GM21529 (cell line): ENCODE results near the gene ALG11.
"Not testable (repeated sequence)": the region's sequence is repeated elsewhere in the genome, so short reads cannot be mapped to it uniquely, and the experiment has no call there.

Source experiments
- ATAC-seq: cut with Tn5 transposase; IDR thresholded peaks from one replicate; pipeline ENCODE4 v1.9.1; 2021; ENCODE audit not compliant: unreplicated experiment

ALG11 gene

DNA sequence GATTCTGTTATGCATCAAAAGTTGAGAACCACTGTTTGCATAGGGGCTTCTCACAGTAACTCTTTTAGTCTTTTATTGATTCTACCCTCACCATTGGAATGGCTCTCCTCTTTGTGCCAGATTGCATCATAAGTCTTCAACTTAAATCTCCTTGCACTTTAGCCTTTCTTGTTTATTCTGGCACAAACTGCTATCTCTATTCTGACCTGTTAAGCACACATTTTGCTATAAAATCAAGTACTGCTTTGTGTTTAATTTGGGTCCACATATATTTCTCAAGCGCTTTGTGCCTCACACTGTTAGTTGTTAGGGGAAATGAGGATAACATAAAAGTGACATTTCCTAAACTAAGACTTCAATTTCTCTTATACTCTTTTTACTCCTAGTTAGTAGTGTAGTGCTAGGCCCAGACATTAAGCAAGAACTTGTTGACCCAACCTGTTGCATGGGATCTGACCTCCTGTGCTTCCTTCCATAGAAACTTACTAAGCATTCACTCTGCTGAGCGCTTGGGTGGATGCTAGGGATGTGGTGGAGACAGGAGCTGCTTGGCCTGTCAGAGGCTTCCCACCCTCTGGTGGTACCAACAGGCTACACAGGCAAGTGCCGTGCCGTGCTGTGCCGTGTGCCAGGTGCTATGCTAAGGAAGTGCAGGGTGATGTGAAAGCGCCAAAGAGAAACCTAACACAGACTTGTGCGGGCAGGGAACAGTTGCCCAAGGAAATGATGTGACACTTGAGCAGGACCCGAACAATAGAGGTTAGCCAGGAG is 13.5 kb downstream of the ALG11 start:
- no peak for ATAC-seq

DNA sequence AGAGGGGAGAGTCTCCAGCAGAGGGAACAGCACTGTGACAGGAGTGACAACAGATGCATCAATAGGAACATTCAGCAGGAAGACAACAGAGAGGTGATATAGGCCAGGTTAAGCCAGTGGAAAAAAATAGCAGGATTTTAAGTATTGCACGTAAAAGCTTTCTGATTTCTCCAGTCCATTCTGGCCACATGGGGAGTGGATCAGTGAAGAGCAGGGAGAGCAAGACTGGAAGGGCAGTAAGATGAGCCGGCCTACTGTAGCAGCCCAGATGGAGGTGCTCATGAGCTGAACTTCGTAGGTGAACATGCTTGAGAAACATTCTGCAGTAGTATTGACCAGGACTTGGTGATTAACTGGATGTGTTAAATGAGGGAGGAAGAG is 14.0 kb downstream of the ALG11 start:
- ATAC-seq: no peak

DNA sequence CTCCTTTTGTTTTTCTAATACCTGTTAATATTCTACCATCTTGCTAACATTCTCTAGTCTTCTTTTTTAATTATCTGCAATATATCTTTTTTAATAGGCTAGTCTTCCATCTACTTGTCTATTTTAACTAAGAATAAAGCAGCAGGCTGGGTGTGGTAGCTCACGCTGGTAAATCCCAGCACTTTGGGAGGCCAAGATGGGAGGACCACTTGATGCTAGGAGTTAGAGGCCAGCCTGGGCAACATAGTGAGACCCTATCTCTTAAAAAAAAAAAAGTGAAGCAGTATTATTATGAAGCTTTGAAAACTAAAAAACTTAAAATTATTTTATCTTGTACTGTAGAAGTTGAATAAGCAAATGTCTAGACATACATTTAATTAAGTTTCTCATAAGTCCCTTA is 15.6 kb downstream of the ALG11 start:
- no peak for ATAC-seq

DNA sequence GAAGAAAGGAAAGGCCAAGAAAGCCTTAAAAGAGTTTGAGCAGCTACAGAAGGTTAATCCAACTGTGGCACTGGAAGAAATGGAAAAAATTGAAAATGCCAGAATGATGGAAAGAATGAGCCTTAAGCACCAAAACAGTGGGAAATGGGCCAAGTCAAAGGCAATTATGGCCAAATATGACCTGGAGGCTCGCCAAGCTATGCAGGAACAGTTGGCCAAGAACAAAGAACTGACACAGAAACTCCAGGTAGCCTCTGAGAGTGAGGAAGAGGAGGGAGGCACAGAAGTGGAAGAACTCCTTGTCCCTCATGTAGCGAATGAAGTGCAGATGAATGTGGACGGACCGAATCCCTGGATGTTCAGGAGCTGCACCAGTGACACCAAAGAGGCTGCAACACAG is 17.4 kb downstream of the ALG11 start:
- no peak for ATAC-seq

DNA sequence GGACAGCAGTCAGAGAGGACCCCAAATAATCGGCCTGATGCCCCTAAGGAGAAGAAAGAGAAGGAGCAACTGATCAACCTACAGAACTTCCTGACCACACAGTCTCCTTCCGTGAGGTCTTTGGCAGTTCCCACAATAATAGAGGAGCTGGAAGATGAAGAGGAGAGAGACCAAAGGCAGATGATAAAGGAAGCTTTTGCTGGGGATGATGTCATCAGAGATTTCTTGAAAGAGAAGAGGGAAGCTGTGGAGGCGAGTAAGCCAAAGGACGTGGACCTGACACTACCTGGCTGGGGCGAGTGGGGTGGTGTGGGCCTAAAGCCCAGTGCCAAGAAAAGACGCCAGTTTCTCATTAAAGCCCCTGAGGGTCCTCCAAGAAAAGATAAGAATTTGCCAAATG is 18.2 kb downstream of the ALG11 start:
- ATAC-seq: not testable (repeated sequence)

DNA sequence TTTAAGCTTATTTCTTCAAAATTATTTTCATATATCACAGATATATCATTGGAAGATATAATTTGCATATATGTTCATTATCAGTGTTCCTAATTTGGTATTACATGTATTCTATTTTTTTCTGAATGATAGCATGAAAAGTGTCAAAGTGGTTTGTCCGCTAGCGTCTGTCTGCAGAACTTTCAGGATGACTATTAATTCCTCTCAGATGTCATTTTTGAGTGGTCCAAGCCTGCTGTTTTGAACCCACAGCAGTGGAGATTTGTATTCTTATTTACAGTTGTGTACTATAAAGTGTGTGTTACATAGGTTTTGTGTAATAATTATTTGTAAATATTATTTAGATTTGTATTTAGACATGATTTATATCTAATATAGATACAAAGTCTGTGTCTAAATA is 20.8 kb downstream of the ALG11 start:
- no peak for ATAC-seq

DNA sequence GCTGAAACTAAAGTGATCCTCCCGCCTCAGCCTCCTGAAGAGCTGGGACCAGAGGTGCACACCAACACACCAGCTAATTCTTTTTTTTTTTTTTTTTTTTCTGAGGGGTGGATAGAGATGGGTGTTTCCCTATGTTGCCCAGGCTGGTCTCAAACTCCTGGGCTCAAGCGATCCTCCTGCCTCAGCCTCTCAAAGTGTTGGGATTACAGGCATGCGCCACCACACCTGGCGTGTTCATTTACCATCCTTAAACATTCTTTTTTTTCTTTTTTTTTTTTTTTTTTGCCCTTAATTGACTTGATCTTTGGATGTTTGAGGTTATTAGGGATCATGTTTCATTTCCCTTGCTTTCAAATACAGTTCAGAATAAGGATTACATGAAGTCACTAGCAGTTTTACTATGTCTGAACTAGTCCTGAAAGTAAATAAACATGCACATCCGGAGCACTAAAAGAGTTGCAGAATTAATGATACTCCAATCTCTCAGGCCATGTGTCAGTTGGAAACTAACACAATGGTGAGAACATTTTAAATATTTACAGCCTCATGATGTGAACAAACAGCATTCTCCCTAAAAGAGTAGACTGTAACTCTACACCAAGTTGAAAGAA is 22.5 kb downstream of the ALG11 start:
- ATAC-seq: no peak

DNA sequence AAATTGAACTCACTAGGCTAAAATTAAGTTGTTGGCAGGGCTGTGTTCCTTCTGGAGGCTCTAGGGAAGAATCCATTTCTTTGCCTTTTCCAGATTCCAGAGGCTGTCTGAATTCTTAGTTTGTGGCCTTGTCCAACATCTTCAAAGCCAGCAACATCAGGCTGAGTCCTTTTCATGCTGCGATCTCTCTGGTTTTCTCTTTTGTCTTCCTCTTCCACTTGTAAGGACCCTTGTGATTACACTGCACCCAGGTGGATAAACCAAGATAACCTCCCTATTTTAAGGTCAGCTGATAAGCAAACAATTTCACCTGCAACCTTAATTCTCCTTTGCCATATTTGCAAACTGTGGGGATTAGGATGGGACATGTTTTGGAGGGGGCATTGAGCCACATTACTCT is 23.8 kb downstream of the ALG11 start:
- no peak for ATAC-seq

DNA sequence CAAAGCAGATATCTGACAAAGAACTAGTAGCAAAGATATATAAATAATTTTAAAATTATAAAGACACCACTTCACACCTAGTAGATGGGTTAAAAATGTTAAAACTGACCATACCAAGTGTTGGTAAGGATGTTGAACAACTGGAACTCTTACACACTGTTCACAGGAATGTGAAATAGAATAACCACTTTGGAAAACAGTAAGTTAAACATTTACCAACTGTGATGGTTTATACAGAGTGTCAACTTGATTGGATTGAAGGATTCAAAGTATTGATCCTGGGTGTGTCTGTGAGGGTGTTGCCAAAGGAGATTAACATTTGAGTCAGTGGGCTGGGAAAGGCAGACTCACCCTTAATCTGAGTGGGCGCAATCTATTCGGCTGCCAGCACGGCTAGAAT is 31.5 kb downstream of the ALG11 start:
- ATAC-seq: no peak

DNA sequence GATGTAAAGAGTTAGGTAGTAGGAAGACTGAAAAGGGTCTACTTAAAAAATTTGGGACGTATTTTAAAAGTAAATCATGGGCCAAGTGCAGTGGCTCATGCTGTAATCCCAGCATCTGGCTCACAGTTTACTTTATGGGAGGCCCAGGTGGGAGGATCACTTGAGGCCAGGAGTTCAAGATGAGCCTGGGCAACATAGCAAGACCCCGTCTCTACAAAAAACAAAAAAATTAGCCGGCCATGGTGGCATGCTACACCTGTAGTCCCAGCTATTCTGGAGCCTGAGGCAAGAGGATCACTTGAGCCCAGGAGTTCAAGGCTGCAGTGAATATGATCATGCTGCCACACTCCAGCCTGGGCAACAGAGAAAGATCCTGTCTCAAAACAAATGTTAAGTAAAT is 35.3 kb downstream of the ALG11 start:
- ATAC-seq: no peak

DNA sequence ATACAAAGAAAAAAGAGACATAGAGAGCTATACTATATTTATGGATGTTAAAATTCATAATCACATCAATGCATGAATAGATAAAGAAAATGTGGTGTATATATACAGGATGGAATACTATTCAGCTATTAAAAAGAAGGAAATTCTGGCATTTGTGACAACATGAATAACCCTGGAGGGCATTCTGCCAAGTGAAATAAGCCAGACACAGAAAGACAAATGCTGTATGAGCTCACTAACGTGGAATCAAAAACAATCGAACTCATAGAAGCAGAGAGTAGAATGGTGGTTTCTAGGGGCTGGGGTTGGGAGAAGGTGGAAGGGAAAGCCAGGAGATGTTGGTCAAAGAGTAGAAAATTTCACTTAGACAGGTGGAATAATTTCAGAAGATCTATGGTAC is 36.3 kb downstream of the ALG11 start:
- ATAC-seq: no peak

DNA sequence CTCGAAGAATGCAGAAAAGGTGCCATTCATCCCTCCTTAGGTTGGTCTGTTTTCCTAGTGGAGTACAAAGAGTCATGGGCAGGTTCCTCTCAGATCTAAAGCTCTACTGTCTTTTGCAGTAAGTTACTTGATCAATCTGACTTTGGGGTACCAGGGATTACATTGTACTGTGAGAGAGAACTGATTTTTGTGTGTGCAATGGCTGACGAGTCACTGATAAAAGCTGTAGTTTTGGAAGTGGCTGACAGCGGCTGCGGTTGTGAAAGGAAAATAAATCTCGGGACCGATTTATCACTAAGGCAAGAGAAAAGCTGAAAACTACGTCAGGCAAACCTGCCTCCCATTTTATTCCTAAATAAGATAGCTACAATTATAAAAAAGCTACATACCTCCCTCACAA is 39.2 kb downstream of the ALG11 start:
- ATAC-seq: no peak

DNA sequence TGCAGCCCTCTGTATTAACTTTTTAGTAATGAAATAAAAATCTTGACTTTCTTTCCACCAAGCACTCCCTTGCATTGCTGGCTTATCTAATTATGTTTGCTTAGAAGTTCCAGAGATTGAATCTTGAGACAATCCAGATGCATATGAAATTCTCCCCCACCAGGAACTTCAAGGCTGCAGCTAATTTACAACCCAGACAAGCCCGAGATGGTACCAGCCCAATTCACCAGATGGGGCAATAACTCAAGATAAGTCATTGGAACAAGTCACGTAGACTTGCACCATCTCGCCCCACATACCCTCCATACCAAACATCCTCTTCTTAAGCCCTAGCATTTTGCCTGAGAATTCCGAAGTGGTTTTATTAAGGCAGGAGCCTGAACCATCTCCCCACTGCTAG is 41.3 kb downstream of the ALG11 start:
- ATAC-seq: no peak

DNA sequence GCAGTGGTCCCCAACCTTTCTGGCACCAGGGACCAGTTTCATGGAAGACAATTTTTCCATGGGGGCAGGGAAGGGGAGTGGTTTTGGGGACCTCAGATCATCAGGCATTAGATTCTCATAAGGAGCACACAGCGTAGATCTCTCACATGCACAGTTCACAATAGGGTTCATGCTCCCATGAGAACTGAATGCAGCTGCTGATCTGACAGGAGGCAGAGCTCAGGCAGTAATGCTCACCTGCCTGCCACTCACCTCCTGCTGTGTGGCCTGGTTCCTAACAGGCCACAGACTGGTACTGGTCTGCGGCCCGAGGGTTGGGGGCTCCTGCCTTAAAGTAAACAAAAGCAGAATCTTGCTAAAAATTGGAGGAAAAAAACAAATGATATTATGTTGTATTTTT is 48.9 kb downstream of the ALG11 start:
- not testable (repeated sequence) for ATAC-seq

DNA sequence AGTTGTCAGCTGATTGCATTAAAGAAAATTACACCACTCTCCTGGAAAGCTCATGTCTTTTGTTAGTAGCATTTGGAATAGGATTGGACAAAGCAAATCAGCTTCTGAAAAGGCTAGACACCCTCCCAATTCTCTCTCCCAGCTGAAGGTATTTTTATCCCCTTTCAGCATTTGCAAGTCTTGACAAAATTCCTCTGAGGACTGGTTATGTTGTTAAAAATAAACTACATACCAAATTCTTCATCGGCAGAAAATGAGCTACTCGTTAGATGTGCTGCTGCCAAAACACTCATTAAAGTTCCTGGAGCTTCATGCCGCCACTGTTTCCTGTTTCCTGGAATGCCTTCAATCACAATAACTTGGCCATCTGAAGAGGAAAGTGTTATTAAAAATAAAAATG is 49.4 kb downstream of the ALG11 start:
- no peak for ATAC-seq

DNA sequence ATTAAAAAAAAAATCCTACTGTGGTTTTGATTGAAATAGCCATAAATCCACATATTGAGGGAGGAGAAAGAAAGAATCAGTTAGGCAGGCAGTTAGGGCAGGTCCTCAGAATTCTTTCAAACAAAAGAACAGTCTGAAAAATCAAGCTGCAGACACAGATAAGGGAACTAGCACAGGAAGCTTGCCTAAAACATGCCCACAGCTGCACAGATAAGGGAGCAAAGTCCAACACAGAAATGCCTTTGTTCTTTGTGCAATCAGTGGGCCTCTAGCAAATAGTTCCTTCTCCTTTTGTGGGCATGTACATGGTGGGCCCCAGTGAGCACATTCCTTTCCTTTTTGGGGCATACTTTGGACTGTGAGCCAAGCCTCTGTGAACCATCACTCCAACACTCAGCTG is 55.0 kb downstream of the ALG11 start:
- ATAC-seq: no peak

DNA sequence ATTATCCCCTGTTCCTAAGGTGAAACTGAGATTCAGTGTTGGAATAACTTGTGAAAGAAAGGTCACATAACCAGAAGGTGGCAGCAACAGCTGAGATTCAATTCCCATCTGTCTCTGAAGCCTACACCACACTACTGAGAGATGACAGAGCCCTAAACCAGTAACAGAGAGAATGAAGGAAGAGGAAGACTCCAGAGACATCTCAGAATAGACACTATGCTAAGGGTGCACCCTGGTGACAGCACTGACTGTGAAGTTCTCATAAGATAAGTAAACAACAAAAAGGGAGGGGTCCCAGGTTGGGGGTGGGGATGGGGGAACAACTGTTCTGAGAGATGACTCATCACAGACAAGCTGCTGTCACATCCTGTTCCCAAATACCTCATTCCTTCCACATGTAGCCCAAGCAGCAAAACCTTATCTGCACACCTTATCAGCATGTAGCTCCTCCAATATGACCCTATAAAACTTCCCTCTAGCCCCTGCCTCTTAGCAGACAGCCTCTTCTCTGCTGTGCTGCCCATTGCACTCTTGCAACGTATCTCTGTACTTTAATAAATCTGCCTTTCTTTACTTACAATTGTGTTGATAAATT is 58.8 kb downstream of the ALG11 start:
- ATAC-seq: no peak
